GM18870 (cell line): ENCODE results near the gene KCNMB1.

ENCODE experiments used
- ATAC-seq: cut with Tn5 transposase; IDR thresholded peaks from one replicate; pipeline ENCODE4 v1.9.1; 2021; ENCODE audit warnings: moderate library complexity; ENCODE audit not compliant: unreplicated experiment

KCNMB1 gene

GRCh38 chr5:170345971-170346370 lies 43.2 kb downstream of the KCNMB1 start:
- no peak for ATAC-seq

GRCh38 chr5:170343177-170343576 lies 46.0 kb downstream of the KCNMB1 start:
- ATAC-seq = no peak

- no peak for ATAC-seq
Observed at GRCh38 chr5:170342153-170342725, 46.9 kb downstream of the KCNMB1 start.

GRCh38 chr5:170341545-170341944 lies 47.6 kb downstream of the KCNMB1 start:
- no peak for ATAC-seq

- ATAC-seq = no peak
Observed at GRCh38 chr5:170339780-170340167, 49.4 kb downstream of the KCNMB1 start.

- no peak for ATAC-seq
Observed at GRCh38 chr5:170338933-170339779, 50.0 kb downstream of the KCNMB1 start.

GRCh38 chr5:170338291-170338690 lies 50.9 kb downstream of the KCNMB1 start:
- ATAC-seq = no peak

- ATAC-seq = no peak
Observed at GRCh38 chr5:170337045-170337733, 52.0 kb downstream of the KCNMB1 start.

GRCh38 chr5:170336065-170336464 lies 53.1 kb downstream of the KCNMB1 start:
- no peak for ATAC-seq

GRCh38 chr5:170334626-170335025 lies 54.5 kb downstream of the KCNMB1 start:
- no peak for ATAC-seq

- ATAC-seq = peak; percentile 42
Observed at GRCh38 chr5:170333161-170333910, 55.8 kb downstream of the KCNMB1 start.

- ATAC-seq = no peak
Observed at GRCh38 chr5:170332058-170332457, 57.1 kb downstream of the KCNMB1 start.

- no peak for ATAC-seq
Observed at GRCh38 chr5:170330568-170331054, 58.6 kb downstream of the KCNMB1 start.

- no peak for ATAC-seq
Observed at GRCh38 chr5:170329524-170329923, 59.6 kb downstream of the KCNMB1 start.

- ATAC-seq = no peak
Observed at GRCh38 chr5:170327829-170328228, 61.3 kb downstream of the KCNMB1 start.

- ATAC-seq = no peak
Observed at GRCh38 chr5:170327168-170327567, 62.0 kb downstream of the KCNMB1 start.
